Activated naive CD8-positive, alpha-beta T cell treated with anti-CD3 and anti-CD28 coated beads, Interleukin-2, amount 50 U/mL, for 16 hours (primary cell): Measurements from ENCODE around the gene CYP1A2.
"Not testable (repeated sequence)": the region's sequence is repeated elsewhere in the genome, so short reads cannot be mapped to it uniquely, and the experiment has no call there.

Experiments
- DNase-seq: peaks from one replicate; pipeline ENCODE4 v3.0.0-alpha.2; 2020; ENCODE audit warnings: low read depth, low spot score

The CYP1A2 gene

GRCh38 chr15:74776821-74777768 is 28.4 kb downstream of the CYP1A2 start:
- DNase-seq = no peak

DNA sequence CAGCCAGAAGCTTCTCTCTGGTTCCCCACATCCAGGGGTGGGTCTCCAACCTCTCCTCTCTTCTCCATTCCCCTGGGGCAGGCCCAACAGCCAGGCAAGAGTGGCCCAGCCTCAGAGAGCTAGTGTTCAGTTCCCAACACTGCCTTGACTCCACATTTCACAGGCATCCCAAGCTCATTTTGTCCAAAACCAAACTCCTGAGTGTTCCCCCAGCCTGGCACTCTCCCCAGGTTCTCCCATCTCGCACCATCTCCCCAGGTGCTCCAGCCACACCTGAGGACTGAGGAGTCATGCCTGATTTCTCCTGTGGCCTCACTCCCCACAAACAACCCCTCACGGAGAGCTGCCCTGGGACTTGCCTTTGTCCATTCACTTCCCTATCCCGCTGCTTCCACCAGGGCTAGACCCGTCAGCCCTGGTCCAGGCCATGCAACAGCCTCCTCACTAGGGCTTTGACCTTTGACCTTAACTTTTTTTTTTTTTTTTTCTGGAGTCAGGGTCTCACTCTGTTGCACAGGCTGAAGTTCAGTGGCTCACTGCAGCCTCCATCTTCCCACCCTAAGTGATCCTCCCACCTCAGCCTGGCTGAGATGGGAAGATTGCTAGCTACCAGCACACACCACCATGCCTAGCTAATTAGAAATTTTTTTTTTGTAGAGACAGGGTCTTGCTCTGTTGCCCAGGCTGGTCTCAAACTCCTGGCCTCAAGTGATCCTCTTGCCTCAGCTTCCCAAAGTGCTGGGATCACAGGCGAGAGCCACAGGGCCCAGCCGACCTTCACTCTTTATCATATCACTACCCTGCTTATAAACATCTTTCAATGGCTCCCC is 29.3 kb downstream of the CYP1A2 start:
- no peak for DNase-seq

DNA sequence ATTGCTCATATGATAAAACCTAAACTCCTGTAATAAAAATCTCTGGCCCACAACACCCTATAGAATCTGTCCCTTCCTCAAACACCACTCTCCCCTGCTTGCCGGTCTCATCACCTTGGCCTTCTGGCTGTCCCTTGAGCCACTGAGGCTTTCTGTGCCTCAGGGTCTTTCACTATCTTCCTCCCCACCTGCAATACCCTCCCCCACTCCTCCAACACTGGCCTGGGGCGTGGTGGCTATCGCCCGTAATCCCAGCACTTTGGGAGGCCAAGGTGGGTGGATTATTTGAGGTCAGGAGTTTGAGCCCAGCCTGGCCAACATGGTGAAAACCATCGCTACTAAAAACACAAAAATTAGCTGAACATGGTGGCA is 29.9 kb downstream of the CYP1A2 start:
- no peak for DNase-seq

DNA sequence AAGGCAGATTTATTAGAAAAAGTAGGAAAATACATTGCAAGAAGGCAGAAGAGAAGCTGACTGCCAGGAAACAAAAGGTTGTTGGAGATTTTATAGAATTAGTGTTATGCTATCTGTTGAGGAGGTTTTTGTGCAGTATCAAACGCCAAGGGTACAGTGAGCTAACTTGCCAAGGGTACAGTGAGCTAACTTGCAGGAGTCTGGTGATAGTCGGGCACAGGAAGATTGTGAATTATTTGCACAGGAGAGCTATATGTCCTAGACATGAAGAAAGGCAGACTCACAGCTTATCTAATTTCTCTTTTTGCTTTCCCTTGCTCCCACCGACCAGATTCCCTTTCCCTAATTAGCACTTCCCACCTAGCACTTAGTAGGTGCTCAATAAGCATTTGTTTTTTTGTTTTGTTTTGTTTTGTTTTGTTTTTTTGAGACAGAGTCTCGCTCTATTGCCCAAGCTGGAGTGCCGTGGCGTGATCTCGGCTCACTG is 30.6 kb downstream of the CYP1A2 start:
- no peak for DNase-seq

DNA sequence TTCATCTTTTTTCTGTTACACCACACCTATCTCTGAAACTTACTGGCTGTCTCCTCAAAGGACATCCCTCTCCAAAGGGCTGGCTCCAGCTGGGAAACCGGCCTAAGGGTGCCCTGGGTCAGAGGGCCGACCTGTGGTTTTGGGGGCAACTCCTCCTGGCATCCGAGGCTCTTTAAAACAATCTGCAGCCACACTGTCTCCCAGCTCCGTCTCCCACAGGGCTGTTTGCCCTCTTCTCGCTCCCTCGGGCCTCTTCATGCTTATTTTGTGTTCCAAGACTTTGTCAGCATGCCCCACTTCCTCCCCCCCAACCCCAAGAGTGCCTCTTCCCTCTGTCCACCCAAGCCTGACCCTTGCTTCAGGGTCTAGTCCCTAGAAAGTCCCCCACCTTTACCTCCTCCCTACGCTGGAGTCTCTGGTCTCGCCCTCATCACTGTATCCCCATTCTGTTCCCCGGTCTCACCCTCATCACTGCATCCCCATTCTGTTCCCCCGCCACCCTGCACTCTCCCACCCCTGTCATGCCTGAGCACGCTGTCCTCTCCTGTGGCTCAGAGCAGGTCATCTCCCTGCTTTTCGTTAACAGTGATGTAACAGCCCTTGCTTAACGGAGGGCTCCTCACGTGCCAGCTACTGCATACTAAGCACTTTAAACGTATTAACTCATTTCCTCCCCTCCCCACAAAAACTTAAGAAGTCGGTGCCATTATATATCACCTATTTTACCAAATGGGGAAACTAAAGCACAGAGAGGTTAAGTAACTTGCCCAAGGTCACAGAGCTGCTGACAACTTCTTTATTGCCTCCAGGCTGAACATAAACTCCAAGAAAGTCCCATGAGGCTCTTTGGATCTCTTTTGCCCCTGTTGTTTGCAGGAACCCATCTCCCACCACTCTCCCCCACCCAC is 32.1 kb downstream of the CYP1A2 start:
- no peak for DNase-seq

DNA sequence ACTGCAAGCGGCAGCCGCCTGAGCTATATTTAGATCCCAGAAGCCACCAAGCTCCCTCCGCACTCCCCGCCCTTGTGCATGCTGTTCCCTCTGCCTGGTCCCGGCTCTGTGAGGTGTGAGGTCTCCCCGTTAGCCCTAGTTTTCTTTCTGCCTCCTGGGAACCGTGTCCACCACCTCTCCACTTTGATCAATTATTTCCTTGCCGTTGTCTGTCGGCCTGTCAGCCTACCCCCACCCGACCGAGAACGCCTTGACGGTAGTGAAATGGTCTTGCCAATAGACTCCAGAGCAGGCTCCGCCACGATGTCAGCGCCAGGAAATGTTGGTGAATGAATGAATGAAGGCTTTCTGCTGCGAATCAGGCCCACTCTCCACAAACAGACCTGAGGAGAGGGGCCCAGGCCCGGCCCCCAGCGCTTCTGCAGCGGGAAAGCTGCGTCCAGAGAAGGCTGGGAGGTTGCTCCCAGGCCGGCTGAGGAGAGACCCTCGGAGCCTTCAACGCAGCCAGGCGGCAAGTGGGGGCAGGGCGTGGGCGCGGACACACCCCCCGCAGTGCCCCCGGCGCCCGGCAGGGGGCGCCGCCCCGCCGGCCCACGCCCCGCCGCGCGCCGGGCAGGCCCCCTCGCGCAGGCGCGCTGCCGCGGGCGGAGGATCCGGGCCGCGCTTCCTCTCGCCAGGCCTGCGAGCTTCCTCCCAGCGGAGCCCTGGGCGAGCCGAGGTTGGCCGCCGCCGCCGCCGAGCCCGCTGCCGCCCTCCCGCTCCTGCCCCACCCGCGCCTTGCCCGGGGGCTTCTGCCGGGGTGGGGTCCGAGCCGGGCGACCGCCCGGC is 33.0 kb downstream of the CYP1A2 start, which contains the start of gene CSK:
Gene CSK, plus strand, starts transcription at position 650 of the 828 bp plus-strand sequence. CDS start 16,218 bp downstream, outside the sequence.
- peak; percentile 49 for DNase-seq

GRCh38 chr15:74782259-74783071 is 33.8 kb downstream of the CYP1A2 start:
- DNase-seq = no peak

GRCh38 chr15:74783072-74783807 is 34.6 kb downstream of the CYP1A2 start:
- no peak for DNase-seq

DNA sequence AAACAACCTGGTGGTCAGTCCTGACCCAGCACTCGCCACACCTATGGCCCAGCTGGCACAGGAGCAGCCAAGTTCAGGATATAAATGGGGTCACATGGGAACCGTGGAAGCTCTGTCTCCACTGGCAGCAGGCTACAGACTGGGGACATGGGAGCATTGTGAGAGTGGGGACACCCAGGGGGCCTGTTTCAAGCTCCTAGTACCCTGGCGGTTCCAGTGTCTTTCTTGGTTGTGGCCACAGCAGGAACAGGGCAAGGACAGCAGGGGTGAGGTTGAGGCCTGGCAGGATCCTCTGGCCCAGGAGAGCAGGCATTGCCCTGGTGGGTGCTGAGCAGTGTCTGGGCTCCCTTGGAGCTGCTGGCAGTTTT is 35.1 kb downstream of the CYP1A2 start:
- no peak for DNase-seq

GRCh38 chr15:74784426-74785193 is 36.0 kb downstream of the CYP1A2 start:
- no peak for DNase-seq

- no peak for DNase-seq
These were observed 36.8 kb downstream of the CYP1A2 start for GRCh38 chr15:74785194-74786032.

DNA sequence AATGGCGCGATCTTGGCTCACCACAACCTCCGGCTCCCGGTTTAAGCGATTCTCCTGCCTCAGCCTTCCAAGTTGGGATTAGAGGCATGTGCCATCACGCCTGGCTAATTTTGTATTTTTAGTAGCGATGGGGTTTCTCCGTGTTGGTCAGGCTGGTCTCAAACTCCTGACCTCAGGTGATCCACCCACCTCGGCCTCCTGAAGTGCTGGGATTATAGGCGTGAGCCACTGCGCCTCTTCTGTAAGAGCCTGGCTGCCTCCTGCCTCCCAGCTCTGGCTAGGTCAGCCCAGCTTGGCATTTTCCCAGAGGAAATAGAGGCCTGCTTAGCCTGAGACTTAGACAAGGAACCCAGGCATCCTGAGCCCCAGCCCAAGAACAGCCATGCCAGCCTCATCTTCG is 37.4 kb downstream of the CYP1A2 start:
- not testable (repeated sequence) for DNase-seq

GRCh38 chr15:74786551-74787165 is 38.0 kb downstream of the CYP1A2 start:
- DNase-seq = no peak

DNA sequence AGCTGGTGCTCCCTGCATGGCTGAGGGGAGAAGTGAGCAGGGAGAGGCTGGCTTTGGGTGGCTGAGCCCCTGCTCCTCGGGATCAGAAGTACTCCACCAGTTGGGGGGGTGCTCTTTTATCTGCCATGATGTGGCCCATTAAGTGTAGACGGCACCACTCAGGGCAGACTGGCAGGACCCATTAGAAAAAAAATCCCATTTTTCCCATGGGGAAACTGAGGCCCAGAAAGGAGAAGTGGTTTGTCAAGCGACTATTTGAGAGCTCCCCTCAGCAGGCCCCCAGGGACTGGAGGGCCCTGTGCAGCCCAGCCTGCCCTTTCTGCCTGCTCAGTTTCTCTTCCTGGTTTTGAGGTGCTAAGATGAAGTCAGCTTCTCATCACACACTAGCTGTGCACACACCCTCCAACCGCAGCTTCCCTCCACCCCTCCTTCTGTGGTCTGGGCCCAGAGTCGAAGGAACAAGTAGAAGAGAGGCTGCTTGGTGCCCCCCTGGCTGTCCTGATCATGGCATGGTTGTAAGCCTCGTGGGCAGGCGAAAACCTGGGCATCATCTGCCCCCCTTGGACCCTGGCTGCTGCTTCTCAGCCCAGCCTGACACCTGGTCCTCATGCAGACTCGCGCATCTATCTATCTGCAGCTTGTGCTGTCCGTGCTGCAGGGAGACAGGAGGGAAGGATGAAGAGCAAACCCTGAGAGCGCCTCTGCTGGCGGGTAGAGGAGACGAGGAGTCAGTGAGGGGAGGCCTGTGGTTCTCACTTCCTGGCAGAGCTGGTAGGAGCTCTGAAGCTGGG is 38.8 kb downstream of the CYP1A2 start:
- DNase-seq = peak; percentile 77

DNA sequence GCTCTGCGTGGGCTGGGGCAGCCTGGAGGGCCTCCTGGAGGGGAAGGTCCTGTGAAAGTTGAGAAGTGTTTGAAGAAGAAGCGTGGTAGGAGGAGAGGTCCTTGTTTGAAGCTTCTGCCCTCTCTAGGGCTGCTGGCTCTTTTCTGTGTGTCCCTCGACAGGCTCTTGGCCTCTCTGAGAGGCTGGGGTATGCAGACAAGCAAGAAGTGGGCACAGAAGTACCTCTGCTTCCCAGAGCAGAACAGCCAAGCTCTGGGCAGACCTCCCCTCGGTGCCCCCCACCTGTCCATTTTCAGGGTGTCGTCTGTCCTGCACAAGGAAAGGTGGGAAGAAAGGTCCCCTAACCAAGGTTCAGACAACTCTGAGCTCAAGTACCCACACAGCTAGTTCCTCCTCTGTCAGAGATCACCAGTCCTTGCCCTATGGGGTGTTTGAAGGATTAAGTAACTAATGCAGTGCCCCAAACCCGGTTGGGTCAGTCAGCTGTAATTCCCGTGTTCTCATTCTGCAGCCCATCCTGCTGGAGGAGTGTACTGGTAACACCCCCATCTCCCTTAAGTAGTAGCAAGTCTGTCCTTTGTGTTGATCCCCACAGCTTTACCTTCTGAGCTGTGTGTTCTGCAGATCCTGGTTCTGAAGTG is 39.5 kb downstream of the CYP1A2 start:
- no peak for DNase-seq
